NCI-H345 treated with DMSO at 0.1 percent for 48 hours (cell line): Measurements from ENCODE around the gene WDR62.
A peak's percentile ranks its signal among the peaks of the same experiment; 100 is the strongest.

ENCODE experiments used
- DNase-seq: peaks from one replicate; lab custom pipeline; 2025; ENCODE audit not compliant: unreplicated experiment; lab: John Stamatoyannopoulos, UW

The WDR62 gene

DNA sequence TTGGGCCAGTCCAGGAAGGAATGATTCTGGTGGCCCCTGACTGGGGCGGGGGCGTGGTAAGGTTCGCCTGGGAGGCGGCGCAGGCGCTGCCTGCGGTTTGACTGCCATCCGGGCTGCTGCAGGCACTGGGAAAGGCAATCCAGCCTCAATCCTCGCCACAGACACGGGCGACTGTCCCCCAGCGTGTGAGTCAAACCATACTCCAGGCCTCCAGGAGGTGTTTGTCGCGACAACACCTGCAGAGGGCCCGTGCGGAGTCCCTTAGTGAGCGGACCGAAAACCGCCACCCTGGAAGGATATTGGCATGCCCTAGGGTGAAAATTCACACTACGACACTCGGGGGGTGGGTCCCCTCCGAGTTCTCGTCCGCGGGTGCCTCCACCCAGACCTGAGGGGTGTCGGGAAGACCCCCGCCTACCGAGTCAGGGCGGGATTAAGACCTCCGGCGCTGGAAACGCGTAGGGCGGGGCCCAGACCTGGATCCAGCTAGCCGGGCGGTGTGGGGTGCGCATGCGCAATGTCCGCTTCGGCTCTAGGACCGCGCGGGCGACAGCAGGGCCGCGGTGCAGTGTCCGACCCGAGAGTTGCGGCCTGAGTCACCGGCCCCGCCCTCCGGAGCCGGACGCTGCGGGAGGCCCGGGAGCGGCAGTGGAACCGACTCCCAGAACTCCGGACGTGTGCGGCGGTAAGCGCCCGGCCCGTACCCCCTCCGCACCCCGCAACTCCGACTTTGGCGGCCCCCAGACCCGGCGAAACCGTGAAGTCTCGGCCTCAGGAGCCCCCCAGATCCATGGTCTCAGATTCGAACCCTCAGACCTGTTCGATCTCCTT lies 85.0 kb downstream of the WDR62 start, which contains the start of gene CAPNS1:
Gene CAPNS1, plus strand, starts transcription at position 594 of the 831 bp plus-strand sequence. CDS start 946 bp downstream, outside the sequence.
- DNase-seq = peak; percentile 99

DNA sequence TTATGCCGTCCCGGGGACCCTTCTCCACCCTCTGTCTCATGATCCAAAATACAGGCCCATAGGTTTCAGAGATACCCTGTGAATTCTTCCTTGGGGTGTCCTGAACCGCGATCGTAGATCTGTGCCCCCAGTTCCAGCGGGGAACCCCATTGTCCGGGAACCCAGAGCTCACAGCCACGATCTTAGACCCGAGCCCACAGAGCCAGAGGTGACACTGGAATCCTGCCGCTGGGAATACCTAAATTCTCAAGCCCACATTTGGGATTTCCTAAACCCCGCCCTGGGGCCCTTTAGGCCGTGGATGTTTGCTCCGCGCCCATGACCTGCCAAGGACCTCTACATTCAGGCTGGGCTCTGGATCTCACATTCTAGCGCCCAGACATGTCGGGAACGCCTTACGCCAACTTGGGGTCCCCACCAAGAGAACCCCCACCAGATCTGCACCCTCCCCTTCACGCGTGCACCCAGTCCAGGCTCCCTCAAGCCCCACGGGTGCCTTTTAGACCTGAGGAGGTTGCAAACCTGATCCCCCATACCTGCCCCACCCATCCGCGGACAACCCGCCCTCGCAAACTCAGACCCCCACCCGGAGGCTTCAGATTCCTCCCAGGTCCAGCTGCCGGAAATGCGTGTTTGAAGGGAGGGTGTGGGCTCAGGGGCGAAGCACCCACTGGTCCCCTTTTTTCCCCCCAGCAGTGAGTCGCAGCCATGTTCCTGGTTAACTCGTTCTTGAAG lies 85.8 kb downstream of the WDR62 start:
- DNase-seq = peak; percentile 95

DNA sequence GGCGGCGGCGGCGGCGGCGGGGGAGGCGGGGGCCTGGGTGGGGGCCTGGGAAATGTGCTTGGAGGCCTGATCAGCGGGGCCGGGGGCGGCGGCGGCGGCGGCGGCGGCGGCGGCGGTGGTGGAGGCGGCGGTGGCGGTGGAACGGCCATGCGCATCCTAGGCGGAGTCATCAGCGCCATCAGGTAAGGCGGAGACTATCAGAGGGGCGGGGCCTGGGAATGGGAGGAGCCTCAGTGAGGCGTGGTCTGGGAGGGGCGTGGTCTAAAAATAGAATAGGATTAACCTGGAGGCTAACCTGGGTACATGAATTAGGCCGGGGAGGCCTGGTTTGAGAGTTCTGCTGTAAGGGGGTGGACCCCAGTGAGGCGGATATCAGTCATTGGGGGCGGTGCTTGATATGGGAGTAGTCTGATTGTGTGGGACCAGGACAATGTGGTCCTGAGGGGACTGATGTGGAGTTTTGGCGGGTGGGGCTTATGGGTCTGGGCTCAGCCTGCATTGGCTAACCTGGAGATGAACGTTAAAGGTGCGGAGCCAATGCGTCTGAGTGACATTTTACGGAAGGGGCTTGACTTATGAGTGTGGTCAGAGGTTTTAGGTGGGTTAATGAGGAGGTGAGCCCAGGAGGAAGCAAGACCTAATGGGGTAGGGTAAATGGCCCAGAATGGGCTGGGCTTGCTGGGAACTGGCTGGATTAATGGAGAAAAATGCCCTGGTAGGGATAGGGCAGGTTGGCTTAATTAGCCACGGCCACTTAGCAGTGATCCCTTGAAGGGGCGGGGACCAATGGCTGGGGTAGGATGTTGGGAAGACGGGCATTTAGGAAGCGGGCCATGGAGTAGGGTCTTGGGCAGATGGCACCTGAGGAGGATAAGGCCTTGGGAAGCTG lies 86.6 kb downstream of the WDR62 start:
- peak; percentile 95 for DNase-seq

DNA sequence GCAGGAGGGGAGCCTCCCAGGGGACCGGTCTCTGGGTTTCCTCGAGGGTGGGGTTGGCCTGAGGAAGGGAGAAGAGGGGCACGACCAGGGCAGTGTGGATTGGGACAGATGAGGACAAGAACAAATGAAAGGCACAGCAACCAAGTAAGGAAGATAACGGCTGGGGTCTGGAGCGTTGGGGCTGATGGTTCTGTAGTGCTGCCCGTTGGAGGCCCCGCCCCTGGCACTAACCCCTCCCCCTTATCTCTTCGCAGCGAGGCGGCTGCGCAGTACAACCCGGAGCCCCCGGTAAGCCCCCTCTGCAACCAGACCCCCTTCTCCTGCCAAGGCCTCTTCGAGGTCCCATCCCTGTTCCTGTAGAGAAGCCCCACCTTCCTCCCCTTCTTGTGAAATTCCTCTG lies 87.3 kb downstream of the WDR62 start:
- no peak for DNase-seq

DNA sequence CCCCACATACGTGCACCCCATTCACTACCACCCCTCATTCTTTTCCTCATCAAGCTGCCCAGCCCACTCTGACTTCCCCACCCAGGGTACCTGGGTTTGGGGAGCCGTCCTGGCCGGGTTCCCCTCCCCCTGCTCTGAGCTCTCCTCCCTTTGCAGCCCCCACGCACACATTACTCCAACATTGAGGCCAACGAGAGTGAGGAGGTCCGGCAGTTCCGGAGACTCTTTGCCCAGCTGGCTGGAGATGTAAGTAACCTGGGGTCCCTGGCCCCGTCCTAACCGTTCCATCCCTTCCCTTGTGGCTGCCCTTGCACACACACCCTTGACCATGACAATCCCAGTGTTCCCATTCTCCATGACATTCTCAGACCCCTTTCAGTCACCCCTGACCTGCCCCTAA lies 87.8 kb downstream of the WDR62 start:
- DNase-seq = no peak

DNA sequence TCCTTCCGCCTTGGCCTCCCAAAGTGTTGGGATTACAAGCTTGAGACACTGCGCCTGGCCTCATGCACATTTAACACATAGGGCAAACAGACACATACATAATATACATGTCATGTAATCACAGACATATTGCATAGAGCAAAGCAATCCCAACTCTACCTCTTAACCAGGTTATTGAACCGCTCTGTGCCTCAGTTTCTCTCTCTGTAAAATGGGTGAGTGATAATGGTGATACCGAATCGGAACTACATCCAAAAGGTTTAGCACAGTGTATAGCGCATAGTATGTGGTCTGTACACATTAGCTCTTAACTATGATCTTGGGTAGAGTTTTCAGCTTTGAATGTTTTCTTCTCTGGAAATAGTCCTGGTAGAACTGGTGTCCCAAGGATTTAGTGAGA lies 89.9 kb downstream of the WDR62 start:
- DNase-seq = no peak

DNA sequence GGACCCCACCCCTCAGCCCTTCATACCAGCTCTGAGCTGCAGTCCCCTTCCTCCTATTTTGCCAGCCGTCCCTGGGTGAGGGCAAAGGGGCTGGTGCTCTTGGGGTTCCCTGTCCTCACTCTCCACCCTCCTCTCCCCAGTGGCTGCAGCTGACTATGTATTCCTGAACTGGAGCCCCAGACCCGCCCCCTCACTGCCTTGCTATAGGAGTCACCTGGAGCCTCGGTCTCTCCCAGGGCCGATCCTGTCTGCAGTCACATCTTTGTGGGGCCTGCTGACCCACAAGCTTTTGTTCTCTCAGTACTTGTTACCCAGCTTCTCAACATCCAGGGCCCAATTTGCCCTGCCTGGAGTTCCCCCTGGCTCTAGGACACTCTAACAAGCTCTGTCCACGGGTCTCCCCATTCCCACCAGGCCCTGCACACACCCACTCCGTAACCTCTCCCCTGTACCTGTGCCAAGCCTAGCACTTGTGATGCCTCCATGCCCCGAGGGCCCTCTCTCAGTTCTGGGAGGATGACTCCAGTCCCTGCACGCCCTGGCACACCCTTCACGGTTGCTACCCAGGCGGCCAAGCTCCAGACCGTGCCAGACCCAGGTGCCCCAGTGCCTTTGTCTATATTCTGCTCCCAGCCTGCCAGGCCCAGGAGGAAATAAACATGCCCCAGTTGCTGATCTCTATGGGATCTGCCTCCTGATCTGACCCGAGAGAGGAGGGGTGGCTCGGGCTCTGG lies 95.1 kb downstream of the WDR62 start:
- no peak for DNase-seq

DNA sequence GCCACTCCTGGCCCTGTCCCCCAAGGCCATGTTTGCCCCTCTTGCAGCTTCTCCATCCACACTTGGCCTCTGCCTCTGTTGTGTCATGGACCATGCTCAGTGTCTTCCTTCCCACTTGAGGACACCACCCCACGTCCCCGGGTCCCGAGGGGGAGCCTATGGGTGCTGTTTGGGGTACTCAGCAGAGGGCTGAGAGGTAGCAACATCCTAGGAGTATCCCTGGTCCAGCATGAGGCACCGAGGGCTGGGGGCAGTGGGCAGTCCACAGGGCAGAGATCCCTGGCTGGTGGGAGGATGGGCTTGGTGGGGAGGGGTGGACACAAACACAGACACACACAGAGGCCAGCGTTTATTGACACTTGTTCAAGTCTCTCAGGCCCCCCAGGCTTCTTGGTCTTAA lies 95.9 kb downstream of the WDR62 start:
- no peak for DNase-seq

DNA sequence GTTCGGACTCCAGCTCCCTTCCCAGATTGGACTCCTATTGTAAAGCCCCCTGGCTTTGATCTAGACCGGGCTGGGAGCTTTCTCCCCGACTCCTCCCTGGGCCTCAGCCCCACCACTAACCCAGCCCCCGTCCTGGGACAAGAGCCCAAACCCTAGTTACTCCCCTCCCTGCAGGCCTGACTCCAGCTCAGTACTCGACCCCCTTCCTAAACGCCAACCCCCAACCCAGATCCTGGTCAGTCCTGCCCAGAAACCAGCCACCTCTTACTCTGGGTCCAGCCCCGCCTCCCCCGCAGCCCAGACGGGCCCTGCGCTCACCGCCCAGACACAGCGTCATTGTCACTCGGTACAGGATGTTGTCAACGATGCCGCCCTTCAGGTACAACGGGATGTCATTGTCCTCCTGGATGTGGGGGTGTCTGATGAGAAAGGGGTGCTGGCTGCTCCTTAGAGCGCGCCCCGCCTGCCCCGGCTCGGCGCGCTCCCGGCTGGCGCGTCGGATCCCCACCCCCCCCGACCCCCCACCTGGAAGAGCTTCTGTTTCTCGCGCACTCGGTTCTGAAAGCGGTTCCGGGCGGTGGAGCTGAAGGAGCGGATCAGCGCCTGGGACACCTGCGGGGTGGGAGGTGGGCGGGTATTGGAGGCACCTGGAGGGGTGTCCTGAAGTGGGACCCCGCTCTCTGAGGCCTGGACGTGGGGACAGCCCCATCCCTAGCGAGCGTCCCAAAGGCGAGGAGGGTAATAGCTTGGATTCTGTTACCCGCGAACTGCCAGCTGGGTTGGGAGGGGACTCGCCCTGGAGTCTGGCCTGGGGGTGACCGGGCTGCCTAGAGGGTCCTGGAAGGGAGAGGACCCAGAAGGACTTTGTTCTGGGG lies 96.7 kb downstream of the WDR62 start:
- no peak for DNase-seq

DNA sequence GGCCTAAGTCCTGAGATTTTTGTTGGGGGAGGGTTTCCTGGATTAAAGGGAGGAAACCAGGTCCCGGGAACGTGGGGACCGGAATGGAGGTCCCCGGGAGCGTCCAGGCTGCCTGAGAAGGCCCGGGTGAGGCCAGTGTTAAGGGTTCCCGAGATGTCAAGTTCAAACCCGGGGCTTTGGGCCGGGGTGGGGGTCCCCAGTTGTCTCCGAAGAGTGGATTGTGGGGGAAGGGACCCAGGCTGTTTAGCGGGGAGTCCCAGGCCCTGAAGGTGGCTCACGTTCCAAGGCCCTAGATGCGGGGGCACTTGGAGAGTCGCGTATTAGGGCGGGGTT lies 97.3 kb downstream of the WDR62 start:
- DNase-seq = no peak

DNA sequence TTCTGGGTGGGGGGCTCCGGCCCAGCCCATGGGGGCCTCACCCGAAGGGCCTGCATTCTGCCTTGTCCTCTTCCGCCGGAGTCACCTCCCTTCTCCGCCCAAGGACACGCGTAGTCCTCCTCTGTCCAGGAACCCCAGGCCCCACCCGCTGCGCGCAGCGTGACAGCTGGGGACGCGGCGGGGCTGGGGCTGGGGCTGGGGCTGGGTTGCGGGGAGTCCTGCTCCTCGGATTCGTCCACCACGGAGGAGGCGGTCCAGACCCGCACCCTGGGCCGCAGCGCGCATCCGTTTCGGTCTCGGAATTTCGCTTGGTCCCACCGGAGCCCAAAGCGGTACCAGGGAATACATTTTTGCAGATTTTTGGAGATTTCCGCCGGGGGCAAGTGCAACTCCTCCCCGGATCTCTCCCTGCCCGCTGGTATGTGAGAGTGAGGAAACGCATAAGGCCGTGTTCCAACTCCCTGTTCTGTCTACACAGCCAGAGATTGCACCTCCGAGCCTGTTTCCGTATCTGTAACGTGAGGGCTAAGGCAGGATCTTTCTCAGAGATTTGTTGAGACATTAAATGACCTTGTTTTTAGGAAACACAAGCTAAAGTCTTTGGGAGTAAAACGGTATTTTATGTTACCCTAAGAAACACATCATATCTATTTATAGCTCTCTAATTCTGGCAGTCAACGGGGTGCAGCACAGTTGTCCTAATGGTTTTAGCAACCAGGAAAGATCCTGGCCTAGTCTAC lies 97.8 kb downstream of the WDR62 start, which contains the start of gene COX7A1:
Gene COX7A1, minus strand, starts transcription at position 96 of the 740 bp plus-strand sequence. Its CDS starts 40 bp downstream, at position 56.
- no peak for DNase-seq

DNA sequence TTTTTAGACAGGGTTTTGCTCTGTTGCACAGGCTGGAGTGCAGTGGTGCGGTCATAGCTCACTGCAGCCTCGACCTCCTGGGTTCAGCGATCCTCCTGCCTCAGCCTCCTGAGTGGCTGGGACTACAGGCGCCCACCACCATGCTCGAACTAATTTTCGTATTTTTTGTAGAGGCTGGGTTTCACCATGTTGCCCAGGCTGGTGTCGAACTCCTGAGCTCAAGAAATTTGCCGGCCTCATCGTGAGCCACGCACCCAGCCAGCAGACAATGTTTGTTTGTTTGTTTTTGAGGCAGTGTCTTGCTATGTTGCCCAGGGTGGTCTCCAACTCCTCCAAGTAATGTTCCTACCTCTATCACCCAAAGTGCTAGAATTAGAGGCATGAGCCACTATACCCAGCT lies 98.4 kb downstream of the WDR62 start:
- no peak for DNase-seq
